HG03520 (cell line): ENCODE results near the gene PAMR1.

Source experiments
- ATAC-seq: cut with Tn5 transposase; IDR thresholded peaks from one replicate; pipeline ENCODE4 v1.9.1; 2021; ENCODE audit warnings: mild to moderate bottlenecking, moderate library complexity; ENCODE audit not compliant: unreplicated experiment

Gene PAMR1

DNA sequence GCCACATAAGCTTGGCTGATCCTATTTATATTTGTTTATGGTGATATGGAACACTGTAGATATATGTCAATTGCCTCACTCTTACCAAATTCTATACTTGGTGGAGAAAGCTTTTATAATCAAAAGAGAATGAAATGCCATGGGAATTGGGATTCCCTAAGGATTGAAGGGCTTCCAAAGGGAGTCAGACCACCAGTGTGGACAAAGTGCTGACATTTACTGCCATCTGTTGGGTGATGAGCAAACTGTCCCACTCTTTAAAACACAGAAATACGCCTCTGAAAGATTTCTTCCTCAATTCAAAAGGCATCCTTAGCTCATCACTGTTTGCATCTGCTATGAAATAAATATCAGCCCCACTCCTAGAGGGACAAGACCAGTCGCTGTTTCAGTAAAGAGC is 113.1 kb downstream of the PAMR1 start:
- no peak for ATAC-seq

DNA sequence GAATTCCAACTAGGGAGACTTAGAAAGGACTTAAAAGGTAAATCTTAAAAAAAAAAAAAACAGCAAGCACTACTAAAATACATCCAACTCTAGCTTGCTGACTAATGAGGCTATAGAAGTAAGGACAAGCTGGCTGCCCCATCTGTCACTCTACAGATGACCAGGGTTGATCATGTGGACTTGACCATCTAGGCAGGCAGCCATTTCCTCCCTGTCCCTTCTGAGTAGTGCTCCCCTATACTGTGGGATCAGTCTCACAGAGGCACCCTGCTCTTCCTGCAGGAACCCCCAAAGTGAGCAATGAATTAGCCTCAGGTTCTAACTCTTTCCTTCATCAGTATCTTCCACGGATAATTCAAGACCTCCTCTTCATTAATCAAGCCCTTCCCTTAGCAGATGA is 118.4 kb downstream of the PAMR1 start:
- no peak for ATAC-seq

DNA sequence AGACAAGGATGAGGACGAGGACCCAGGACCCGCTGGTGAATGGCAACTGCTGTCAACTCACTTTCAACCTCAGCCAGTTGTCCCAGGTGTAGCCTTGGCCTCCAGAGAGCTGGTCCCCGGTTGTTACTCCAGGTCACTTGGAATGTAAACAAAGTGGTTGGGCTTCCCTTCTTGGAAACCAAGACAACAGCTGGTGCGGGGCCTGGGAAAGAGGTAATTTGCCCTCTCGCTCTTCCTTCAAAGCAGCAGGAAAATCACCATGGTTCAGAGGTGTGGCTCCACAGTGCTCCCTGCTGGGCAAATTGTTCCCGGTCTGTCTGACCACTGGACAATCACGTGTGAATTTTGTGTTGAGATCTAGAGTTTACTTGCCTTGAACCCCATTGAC is 121.0 kb downstream of the PAMR1 start:
- no peak for ATAC-seq

DNA sequence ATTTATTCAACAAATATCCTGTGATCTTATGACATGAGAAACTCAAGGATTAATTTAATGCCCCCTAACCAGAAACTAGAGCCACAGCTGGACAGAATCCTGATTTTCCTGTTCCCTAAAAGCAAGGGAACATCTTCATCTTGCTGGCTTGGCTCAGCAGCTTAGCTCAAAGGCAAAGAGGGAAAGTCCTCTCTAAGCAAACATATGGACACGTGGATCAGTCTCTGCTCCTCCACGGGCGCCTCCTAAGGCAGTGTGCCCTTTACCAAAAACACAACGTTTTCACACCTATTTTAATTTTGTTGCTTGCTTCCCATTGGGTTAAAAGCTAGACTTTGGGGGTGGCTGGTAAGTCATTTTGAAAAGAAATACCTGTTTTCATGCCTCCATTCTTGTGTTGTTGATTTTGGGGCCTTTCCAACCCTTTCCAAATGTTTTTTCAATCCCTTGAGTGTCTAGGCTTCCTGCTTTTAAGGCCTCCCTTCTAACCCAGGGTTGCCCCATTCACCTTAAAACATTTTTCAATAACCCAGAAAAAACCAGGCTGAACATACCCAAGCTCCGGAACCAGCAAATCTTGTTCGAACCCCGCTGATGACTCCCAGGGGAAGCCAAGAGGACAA is 121.5 kb downstream of the PAMR1 start:
- no peak for ATAC-seq

DNA sequence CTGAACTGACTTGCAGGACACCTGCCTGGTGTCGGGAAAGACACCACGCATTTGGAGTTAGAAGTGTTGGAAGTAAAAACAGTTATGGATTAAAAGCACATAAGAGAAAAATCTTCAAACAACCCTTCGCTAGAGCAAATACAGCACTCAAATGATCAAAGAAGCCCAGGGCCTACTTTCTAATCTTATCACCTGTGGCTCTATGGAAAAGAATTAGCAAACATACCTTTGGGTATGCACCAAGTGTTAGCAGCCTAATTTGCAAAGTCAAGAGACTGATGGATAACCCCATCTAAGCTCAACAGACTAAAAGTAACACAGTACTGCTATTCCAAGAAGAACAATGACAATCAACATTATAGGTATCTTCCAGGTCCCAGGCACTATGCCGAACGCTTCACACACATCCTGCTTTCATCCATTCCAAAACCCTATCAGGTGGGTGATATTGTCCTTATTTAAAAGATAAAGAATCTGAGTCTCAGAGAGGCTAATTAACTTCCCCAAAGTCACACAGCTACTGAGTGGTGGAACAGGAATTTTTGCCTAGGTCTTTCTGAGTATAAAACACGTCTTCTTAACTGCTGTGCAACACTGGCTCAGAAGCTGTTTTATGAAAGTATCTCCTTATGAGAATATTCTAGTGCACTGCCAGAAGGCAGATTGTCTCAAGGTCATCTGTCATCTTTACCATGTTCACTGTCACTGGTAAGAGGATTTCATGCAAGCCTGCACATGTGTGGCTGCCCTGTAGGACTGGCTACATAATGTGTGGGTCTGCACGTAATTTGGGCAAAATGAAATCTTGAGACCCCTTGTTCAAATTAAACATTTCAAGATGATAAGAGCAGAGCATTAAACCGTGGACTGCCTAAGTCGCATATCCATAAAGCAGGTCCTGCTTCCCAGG is 122.4 kb downstream of the PAMR1 start:
- no peak for ATAC-seq

DNA sequence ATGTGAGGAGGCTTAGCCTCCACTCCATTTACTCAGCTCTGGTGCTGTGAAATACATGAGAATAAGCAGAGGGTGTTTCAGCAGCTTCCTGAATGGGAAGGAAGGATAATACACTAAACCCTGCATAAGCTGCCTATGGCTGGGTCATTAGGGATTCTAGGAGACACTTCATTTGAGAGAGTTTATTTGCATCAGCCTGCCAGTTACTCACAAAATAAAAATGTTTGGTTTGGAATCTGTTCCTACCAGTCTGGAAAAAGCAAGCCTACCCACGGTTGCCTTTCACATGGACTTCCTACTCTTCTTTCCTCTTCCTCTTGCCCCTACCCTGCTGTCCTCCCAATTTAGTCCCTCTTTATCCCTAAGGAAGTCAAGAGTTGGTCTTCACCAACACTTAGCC is 126.5 kb downstream of the PAMR1 start:
- ATAC-seq = no peak

DNA sequence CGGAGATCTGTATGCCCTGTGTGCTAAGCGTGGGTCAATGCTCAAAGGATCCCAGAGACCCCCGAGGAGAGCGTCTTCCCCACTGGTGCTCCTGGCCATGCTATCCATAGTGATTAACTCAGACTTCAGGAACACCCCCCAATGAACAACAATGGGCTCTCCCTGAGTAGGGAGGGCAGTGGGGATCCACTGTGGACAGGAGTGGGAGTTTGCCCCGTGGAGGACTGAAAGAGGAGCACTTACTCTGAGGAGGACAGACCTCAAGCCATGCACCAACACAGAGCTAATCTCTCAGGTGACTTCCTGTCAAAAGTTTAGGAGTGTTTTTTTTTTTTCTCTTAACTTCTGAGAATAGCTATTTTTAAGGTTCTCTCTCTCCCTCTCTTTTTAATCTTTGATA is 130.5 kb downstream of the PAMR1 start:
- no peak for ATAC-seq

DNA sequence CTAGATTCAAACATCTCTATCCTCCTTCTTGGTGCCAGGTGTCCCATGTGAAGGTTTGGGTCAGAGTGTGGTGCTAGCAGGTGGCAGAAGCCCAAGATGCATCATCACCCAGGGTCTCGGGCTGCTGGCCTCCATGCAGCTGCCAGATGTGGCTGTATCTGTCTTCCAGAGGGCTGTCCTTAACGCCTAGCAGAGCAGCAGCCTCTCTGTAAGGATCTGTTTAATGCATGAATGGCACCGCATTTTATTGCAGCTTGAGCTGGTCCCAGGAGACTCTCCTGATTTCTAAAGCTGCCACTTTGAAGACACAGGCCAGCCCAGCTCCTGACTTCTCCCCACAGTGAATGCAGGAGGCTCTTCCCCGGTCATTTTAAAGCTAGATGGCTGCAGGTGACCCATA is 132.3 kb downstream of the PAMR1 start:
- ATAC-seq = no peak

DNA sequence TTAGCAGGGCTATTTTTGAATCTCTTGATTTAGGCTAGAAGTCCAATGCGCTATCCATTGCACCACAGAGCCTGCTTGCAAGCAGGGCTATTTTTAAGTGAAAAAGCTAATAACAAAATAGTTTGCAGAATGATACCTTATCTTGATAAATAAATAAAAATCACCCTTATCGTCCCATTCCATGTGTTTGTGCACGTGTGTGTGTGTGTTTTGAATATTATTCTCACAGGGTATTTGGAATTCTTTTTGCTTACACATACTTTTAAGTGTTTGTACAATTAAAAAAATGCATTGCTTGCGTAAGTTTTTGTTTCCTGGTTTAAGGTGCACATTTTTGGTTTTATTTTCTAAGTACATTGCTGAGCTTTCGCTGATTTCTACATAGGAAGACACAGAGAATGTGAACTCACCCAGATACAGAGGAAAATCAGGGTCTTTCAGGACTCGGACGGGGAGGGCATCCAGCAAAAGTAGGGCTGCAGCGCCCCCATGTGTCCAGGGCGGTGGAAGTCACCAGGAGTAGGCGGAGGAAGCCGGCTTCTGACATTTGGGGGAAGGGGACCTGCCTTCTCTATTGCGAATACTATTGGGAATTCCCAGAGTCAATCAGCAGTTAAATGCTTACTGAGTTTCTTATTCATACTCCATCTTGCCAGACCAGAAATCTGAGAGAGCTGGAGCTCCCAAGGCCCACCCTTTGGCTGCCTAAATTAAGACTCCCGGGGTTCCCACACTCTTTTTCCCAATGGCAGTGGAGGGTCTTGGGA is 133.3 kb downstream of the PAMR1 start:
- peak; percentile 46 for ATAC-seq

DNA sequence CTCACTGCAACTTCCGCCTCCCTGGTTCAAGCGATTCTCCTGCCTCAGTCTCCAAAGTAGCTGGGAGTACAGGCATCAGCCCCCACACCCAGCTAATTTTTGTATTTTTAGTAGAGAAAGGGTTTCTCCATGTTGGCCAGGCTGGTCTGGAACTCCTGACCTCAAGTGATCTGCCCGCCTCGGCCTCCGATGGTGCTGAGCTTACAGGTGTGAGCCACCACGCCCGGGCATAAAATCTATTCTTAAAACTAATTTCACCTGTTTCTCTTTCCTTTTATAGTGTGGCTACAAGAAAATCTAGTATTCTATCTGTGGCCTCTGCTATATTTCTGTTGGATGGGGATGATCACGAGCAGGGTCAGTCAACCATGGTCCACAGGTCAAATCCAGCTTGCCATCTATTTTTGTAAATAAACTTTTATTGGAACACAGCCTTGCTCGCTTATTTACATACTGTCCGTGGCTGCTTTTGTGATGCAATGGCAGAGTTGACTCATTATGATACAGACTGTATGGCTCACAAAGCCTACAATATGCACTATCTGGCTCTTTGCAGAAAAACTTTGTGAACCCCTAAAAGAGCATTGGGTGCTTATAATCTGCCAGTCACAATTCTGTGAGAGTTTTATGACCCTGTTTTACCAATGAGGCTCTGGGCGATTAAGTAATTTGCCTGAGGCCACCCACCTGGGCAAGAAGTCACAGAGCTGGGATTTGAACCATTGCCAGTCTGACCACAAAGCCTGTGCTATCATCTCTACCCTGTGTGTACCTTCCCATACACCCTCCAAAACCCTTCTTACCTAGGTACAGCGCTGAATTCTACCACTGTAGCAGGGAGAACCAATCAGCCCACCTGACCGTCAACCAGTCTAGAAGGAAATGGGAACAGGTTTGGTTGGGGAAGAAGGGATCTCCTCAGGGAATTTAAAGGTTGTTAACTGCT is 134.4 kb downstream of the PAMR1 start:
- ATAC-seq = peak; percentile 82

DNA sequence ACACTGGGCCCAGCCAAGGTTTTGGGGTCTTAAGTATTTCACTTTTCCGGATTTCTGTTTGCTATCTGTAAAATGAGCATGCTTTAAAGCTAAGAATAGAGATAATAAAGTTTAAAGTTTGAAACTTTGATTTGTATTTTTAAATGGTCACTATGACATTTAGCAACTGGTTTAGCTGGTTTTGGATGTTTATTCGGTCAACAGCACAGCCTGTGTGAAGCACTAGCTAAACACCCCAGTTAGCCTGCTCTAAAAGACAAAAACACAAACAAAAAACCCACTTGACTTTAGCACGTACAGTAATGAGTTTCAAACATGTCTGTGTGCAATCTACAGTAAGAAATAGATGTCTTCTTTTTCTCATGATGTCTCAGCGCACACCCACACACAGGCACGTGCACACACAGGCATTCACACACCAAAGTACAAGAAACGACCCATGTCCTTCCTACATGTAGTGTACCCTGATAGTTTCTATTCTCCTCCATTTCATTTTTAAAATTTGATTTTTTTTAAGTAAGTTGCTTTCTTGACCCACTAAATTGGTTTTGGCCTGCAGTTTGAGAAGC is 135.4 kb downstream of the PAMR1 start:
- ATAC-seq = no peak

DNA sequence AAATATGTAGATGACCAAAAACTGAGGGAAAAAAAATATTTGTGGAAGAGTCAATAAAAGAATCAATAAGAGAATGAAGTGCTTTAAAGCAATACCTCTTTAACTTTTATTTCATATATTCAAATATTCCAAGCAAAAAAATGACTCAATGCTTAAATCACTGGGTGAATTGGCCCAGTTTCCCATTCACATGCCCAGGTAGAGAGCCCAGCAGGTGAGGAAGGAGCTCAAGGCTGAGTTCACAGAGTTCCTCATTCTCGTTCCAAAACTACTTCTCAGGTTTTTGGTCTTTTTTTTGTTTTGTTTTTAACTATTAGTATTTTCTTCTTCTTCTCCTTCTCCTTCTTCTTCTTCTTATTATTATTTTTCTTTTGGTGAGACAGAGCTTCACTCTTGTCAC is 136.3 kb downstream of the PAMR1 start:
- ATAC-seq = no peak

DNA sequence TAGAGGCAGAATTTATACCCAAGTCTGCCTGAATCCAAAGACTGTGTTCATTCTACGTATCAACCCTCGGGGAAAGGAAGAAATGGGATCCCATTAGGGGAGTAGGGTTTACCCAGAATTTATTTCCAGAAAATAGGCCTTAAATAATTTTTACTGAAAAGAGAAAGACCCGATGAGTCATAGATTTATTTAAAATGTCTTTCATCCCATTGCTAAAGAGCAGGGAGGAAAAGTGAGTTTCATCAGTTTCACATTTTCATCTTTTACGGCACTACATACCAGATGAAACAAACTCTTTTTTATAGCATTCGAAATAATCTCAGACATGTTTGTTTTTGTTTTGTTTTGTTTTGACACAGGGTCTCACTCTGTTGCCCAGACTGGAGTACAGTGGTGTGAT is 137.4 kb downstream of the PAMR1 start:
- no peak for ATAC-seq

DNA sequence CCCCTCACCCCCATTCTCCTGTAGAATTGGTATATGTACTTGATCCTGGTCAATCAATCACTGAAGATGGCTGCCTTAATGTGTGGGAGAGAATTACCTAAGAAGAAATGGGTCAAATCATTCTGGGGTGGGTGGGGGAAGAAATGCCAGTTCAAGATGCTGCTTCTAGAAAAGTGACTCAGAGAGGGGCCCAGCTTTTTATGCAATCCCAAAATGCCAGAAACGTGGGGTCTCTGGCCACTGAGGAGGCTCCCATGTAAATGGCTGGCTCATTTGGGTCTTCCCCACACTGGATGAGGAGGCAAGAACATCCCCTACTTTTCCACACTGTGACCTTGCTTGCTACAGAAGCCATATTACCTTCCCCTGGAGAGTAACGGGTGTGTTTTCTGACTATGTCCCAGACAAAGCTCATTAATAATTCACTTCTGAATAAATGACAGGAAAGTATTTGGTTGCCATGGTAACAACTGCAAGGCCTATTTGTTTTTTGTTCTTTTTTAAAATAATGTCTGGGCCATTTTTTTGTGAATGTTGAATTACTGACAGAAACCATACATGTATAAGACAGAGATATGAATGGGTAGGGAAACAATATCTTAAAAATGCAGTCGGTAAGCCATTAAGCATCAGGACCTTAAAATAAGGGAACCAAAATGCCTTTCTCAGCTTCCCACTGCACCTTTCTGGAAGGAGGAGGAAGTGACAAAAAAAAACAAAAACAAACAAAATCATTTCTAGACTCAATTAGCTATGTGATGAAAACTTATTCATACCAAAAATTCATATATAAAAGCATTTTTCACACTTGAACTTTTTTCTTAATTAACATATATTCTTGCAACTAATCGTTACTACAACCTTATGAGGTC is 138.1 kb downstream of the PAMR1 start:
- ATAC-seq = no peak

DNA sequence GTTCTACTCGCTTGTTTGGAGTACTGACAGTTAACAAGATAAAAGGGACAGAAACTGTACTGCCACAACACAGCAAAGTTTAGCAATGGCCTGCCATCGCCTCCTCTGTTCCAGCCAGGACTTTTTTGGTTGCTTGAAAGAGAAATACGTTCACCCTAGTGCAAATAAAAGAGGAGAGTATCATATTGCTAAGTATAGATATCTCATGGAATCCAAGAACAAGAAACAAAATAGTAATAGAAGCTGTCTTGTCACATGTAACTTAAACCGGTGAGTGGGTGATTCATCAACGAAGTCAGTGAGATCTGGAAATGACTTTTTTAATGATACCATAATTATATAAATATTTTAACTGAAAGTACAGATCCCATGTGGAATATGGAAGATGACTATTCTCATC is 141.5 kb downstream of the PAMR1 start:
- ATAC-seq = no peak
